H1 (cell line): ENCODE measurements around the gene ISM1. TPM values are rescaled to one million over a fixed set of nuclear protein-coding genes. Genes with fewer than 3 reads are reported as not detected.

Experiments
- CTCF ChIA-PET: fragments of 300-600 bp; sonication (Branson Sonifier 250); formaldehyde crosslinking; loops from one replicate; lab custom pipeline; 2021; ENCODE audit not compliant: partially characterized antibody; lab: Charles Lee
- POLR2A ChIA-PET: fragments of 300-600 bp; sonication (Branson Sonifier 250); formaldehyde crosslinking; loops from one replicate; lab custom pipeline; 2021; ENCODE audit warnings: inconsistent platforms; ENCODE audit not compliant: partially characterized antibody; lab: Charles Lee
- DNase-seq, 2 experiments: peaks; one replicate each; pipeline versions ENCODE4 v3.0.0 to v3.0.0-alpha.2; 2010 to 2022; ENCODE audit warnings: low spot score in 2 of 2, low read depth in 1 of 2, mixed read lengths in 1 of 2
- FAIRE-seq: peaks from 2 replicates; lab custom pipeline; 2011; peaks lifted over from hg19 to GRCh38; lab: Jason Lieb, UNC
- H2AFZ ChIP-seq: 2 replicates; pipeline ENCODE4 v1.8.1; 2012; ENCODE audit warnings: low read length, inconsistent platforms
- H2AK5ac ChIP-seq: 2 replicates; pipeline ENCODE4 v1.6.1; 2013; ENCODE audit warnings: low read depth, low read length
- H2BK120ac ChIP-seq: replicated peaks from 2 replicates; pipeline ENCODE3; 2013; ENCODE audit warnings: low read depth, low read length, inconsistent platforms
- H2BK12ac ChIP-seq: 2 replicates; pipeline ENCODE4 v1.6.1; 2013; ENCODE audit warnings: low read depth, low read length
- H2BK15ac ChIP-seq: 2 replicates; pipeline ENCODE4 v1.6.1; 2013; ENCODE audit warnings: low read length
- H2BK20ac ChIP-seq: 2 replicates; pipeline ENCODE4 v1.6.1; 2013; ENCODE audit warnings: low read length
- H2BK5ac ChIP-seq: 2 replicates; pipeline ENCODE4 v1.6.1; 2013; ENCODE audit warnings: low read depth, low read length
- H3K14ac ChIP-seq: 2 replicates; pipeline ENCODE4 v1.6.1; 2013; ENCODE audit warnings: inconsistent platforms; ENCODE audit not compliant: insufficient read length
- H3K18ac ChIP-seq: 2 replicates; pipeline ENCODE4 v1.6.1; 2013; ENCODE audit warnings: low read length; ENCODE audit errors: extremely low read depth
- H3K23ac ChIP-seq: 2 replicates; pipeline ENCODE4 v1.6.1; 2013; ENCODE audit warnings: inconsistent platforms; ENCODE audit not compliant: insufficient read length
- H3K23me2 ChIP-seq: 2 replicates; pipeline ENCODE4 v1.6.1; 2013; ENCODE audit warnings: low read depth, low read length
- H3K27ac ChIP-seq: 2 replicates; pipeline ENCODE4 v1.6.1; 2011; ENCODE audit warnings: low read depth, low read length, inconsistent platforms
- H3K27me3 ChIP-seq, 4 experiments: replicated peaks in 1 of 4; 1 replicate in 1 of 4; 2 replicates in 3 of 4; pipeline versions ENCODE4 v1.6.1 to v1.8.1; 2011 to 2013; ENCODE audit warnings: low read length in 3 of 4, mild to moderate bottlenecking in 3 of 4, inconsistent platforms in 2 of 4, mixed read lengths in 2 of 4, moderate library complexity in 1 of 4; ENCODE audit not compliant: control insufficient read depth in 3 of 4, insufficient read depth in 3 of 4; ENCODE audit errors: extremely low read depth in 1 of 4
- H3K36me3 ChIP-seq, 4 experiments: 2 replicates each; pipeline versions ENCODE4 v1.6.1 to v1.8.1; 2011 to 2013; ENCODE audit warnings: mild to moderate bottlenecking in 4 of 4, low read length in 3 of 4, moderate library complexity in 2 of 4, control low read depth in 1 of 4, inconsistent platforms in 1 of 4; ENCODE audit not compliant: insufficient read depth in 4 of 4, control insufficient read depth in 2 of 4
- H3K4ac ChIP-seq: replicated peaks from 2 replicates; pipeline ENCODE3; 2013; ENCODE audit warnings: low read length, low read depth, mixed read lengths, inconsistent platforms; ENCODE audit not compliant: insufficient read length
- H3K4me1 ChIP-seq, 4 experiments: replicated peaks in 1 of 4; 1 replicate in 1 of 4; 2 replicates in 3 of 4; pipeline versions ENCODE4 v1.6.1 to v1.8.1; 2011 to 2013; ENCODE audit warnings: low read length in 3 of 4, inconsistent platforms in 2 of 4, mixed read lengths in 1 of 4; ENCODE audit not compliant: insufficient read depth in 4 of 4, control insufficient read depth in 3 of 4
- H3K4me2 ChIP-seq, 2 experiments: 2 replicates each; pipeline versions ENCODE4 v1.6.1 to v1.8.1; 2011 to 2013; ENCODE audit warnings: low read depth in 2 of 2, low read length in 2 of 2, control low read depth in 1 of 2, inconsistent platforms in 1 of 2, mild to moderate bottlenecking in 1 of 2; ENCODE audit not compliant: insufficient read depth in 1 of 2
- H3K4me3 ChIP-seq, 4 experiments: fragments of 200-600, 300-600 bp in 1 of 4; sonication (generic), shearing (Covaris generic), sonication (Bioruptor Twin) in 1 of 4; 2 replicates each; pipeline versions ENCODE4 v1.5.1 to v1.8.1; 2011 to 2016; ENCODE audit warnings: low read length in 4 of 4, low read depth in 3 of 4, control low read depth in 2 of 4, inconsistent platforms in 2 of 4, mild to moderate bottlenecking in 2 of 4, mixed read lengths in 1 of 4, moderate library complexity in 1 of 4; ENCODE audit not compliant: insufficient read depth in 2 of 4; ENCODE audit errors: extremely low read depth in 1 of 4
- H3K56ac ChIP-seq: replicated peaks from 2 replicates; pipeline ENCODE3; 2013; ENCODE audit warnings: low read depth, mild to moderate bottlenecking, mixed read lengths, low read length, inconsistent platforms; ENCODE audit not compliant: insufficient read length
- H3K79me1 ChIP-seq: 2 replicates; pipeline ENCODE4 v1.6.1; 2013; ENCODE audit warnings: low read depth, low read length, control low read depth
- H3K79me2 ChIP-seq, 2 experiments: 2 replicates each; pipeline versions ENCODE4 v1.6.1 to v1.8.1; 2012 to 2013; ENCODE audit warnings: low read length in 2 of 2, mild to moderate bottlenecking in 2 of 2, inconsistent platforms in 1 of 2; ENCODE audit not compliant: insufficient read depth in 2 of 2, control insufficient read depth in 1 of 2
- H3K9ac ChIP-seq, 4 experiments: replicated peaks in 1 of 4; 1 replicate in 1 of 4; 2 replicates in 3 of 4; pipeline versions ENCODE4 v1.6.1 to v1.8.1; 2011 to 2013; ENCODE audit warnings: low read depth in 3 of 4, low read length in 3 of 4, control low read depth in 2 of 4, mild to moderate bottlenecking in 2 of 4, moderate library complexity in 2 of 4, inconsistent platforms in 1 of 4; ENCODE audit errors: extremely low read depth in 1 of 4
- H3K9me3 ChIP-seq, 2 experiments: 2 replicates each; pipeline versions ENCODE4 v1.6.1 to v1.8.1; 2012 to 2013; ENCODE audit warnings: mild to moderate bottlenecking in 2 of 2, moderate library complexity in 2 of 2, control low read depth in 1 of 2, inconsistent platforms in 1 of 2, low read depth in 1 of 2, low read length in 1 of 2, mixed read lengths in 1 of 2; ENCODE audit not compliant: insufficient read depth in 2 of 2
- H4K20me1 ChIP-seq, 2 experiments: replicated peaks in 1 of 2; 2 replicates each; pipeline versions ENCODE3 to v1.8.1; 2011 to 2013; ENCODE audit warnings: inconsistent platforms in 2 of 2, low read length in 2 of 2, mild to moderate bottlenecking in 1 of 2; ENCODE audit not compliant: insufficient read depth in 2 of 2, control insufficient read depth in 1 of 2
- H4K5ac ChIP-seq: 2 replicates; pipeline ENCODE4 v1.6.1; 2013; ENCODE audit warnings: low read length, low read depth, mixed read lengths, inconsistent platforms; ENCODE audit not compliant: insufficient read length
- H4K8ac ChIP-seq: 2 replicates; pipeline ENCODE4 v1.8.0; 2013; ENCODE audit warnings: mild to moderate bottlenecking, moderate library complexity, low read length, inconsistent platforms; ENCODE audit not compliant: insufficient read depth; ENCODE audit errors: extremely low read depth
- H4K91ac ChIP-seq: replicated peaks from 2 replicates; pipeline ENCODE3; 2013; ENCODE audit warnings: low read length, mixed read lengths, inconsistent platforms; ENCODE audit not compliant: insufficient read length
- ASH2L ChIP-seq: fragments of 200-600, 300-600 bp; sonication (generic); IDR thresholded peaks from one replicate; pipeline ENCODE4 v1.7.1; 2017; ENCODE audit warnings: low read length
- ATF2 ChIP-seq: IDR thresholded peaks from 2 replicates; pipeline ENCODE4 v1.6.1; 2012; ENCODE audit warnings: low read length, inconsistent platforms
- FOSL1 ChIP-seq: IDR thresholded peaks from 2 replicates; pipeline ENCODE4 v1.6.1; 2011; ENCODE audit warnings: mild to moderate bottlenecking, low read depth, low read length, moderate library complexity; ENCODE audit not compliant: insufficient read depth
- NANOG ChIP-seq: IDR thresholded peaks from 2 replicates; pipeline ENCODE4 v1.6.1; 2011; ENCODE audit warnings: low read length, low read depth, mild to moderate bottlenecking, inconsistent platforms; ENCODE audit not compliant: insufficient read depth, poor library complexity, severe bottlenecking
- POLR2A ChIP-seq, 2 experiments: IDR thresholded peaks; 1 replicate in 1 of 2; 2 replicates in 1 of 2; pipeline ENCODE4 v1.6.1; 2011; ENCODE audit warnings: low read depth in 2 of 2, low read length in 2 of 2, mild to moderate bottlenecking in 2 of 2; ENCODE audit errors: control extremely low read depth in 1 of 2
- RBBP5 ChIP-seq: IDR thresholded peaks from 2 replicates; pipeline ENCODE4 v1.7.1; 2012; ENCODE audit warnings: low read depth, mild to moderate bottlenecking, inconsistent platforms, low read length, moderate library complexity, borderline replicate concordance
- RFX5 ChIP-seq: IDR thresholded peaks from 2 replicates; pipeline ENCODE4 v1.6.1; 2011; ENCODE audit warnings: low read depth, low read length, improper control_type of control experiment, borderline replicate concordance
- SRF ChIP-seq: IDR thresholded peaks from 2 replicates; pipeline ENCODE4 v1.6.1; 2011; ENCODE audit warnings: mild to moderate bottlenecking, low read depth, low read length, moderate library complexity
- TCF12 ChIP-seq: IDR thresholded peaks from 2 replicates; pipeline ENCODE4 v1.6.1; 2011; ENCODE audit warnings: low read depth, mild to moderate bottlenecking, low read length
- WGBS, 2 experiments: shearing (Covaris generic) in 1 of 2; methylation state at CpG; one replicate each; pipeline versions ENCODE4 v1.1.6 to v1.1.7; 2013 to 2015; ENCODE audit warnings: low lambda C conversion rate in 2 of 2, mixed read lengths in 2 of 2, inconsistent platforms in 1 of 2, low coverage in 1 of 2, missing lambda C conversion rate in 1 of 2; ENCODE audit not compliant: insufficient replicate concordance in 2 of 2, insufficient coverage in 1 of 2, insufficient read length in 1 of 2; ENCODE audit errors: extremely low coverage in 1 of 2, missing lambda C conversion rate in 1 of 2; 5-methylcytosine and 5-hydroxymethylcytosine counted together
- polyA plus RNA-seq, 7 experiments: library from polyadenylated mRNA; depleted of rRNA in 3 of 7; stranded (reverse) in 5 of 7; unstranded in 2 of 7; fragments of >200 nt in 5 of 7; fragments of 200-250 nt in 2 of 7; gene quantifications; 1 replicate in 5 of 7; 2 replicates in 1 of 7; 4 replicates in 1 of 7; pipeline versions ENCODE4 v1.2.1 to v1.2.3, GENCODE V29; 2011 to 2013; ENCODE audit warnings: missing spikeins in 2 of 7, mixed read lengths in 2 of 7
- total RNA-seq: library from RNA; stranded (reverse); fragmentation: NEBNext Ultra II Directional; extraction: Animal tissue kit (Norgen Biotek cat#: 25700); gene quantifications from 2 replicates; pipeline ENCODE4 v1.2.1, GENCODE V29; 2021

ISM1 gene
- total and polyA plus RNA-seq, 2 of the 8 experiments (the other 6 are each of a cell fraction or from before 2014, with no cell fraction given): 0.62 to 0.97 TPM

- Histone ChIP-seq H3K4me3 (no peak overlapping the region), H3K23me2 (no peaks in the 10 kb centered on the region)
Measured at GRCh38 chr20:13321416-13321815, 100.3 kb downstream of the ISM1 start.

More at GRCh38 chr20:13321416-13321815, 100.3 kb downstream of the ISM1 start:
- Histone ChIP-seq H3K23ac (no peak overlapping the region), H4K5ac (no peak overlapping the region), H3K4ac (no peak overlapping the region), H2BK12ac (no peak overlapping the region), H2BK15ac (no peak overlapping the region), H2BK120ac (no peak overlapping the region), H4K8ac (no peak overlapping the region), H4K91ac (no peak overlapping the region), H3K56ac (no peak overlapping the region), H3K9ac (no peak overlapping the region), H3K79me1 (no peaks in the 10 kb centered on the region), H3K79me2 (no peaks in the 10 kb centered on the region), H3K4me1 (peaks cover 0 to 5% (median 0%) of the 10 kb centered on the region in 4 experiments; a peak in 1 of 7 replicates), H2BK5ac (no peak overlapping the region), H3K9me3 (peaks cover 3 to 4% of the 10 kb centered on the region in 2 experiments; a peak in 1 of 4 replicates), H2AK5ac (no peak overlapping the region), H3K14ac (no peak overlapping the region), H3K27ac (no peak overlapping the region), H2AFZ (no peak overlapping the region), H3K36me3 (no peaks in the 10 kb centered on the region), H2BK20ac (no peak overlapping the region), H3K27me3 (peaks cover 0 to 1% (median 0%) of the 10 kb centered on the region in 4 experiments; a peak in 1 of 7 replicates), H3K18ac (no peak overlapping the region), H4K20me1 (no peaks in the 10 kb centered on the region), H3K4me2 (no peak overlapping the region)
- FAIRE-seq (no peak), DNase-seq (no peak)
- 79% methylated on average over 7 of the region's 7 CpGs; no CpG with 5 or more reads in 1 of the 2 experiments for WGBS, 2 experiments
- POLR2A ChIA-PET: no interaction called here
- CTCF ChIA-PET: interaction anchor here (0.7 to 6.3 kb wide), 7 partner anchors 11 to 250 kb away, joined by 3 to 120 read pairs (median 4); no protein-coding TSS in a partner anchor
- TF ChIP-seq POLR2A (IDR thresholded peaks at IDR 0.05; ENCODE audit: control extremely low read depth in 1 of 2, low read depth in 2 of 2, low read length in 2 of 2) (no peak), TCF12 (no peak), NANOG (no peak), RBBP5 (no peak), ASH2L (no peak), SRF (no peak), ATF2 (no peak), RFX5 (no peak), FOSL1 (no peak)
